ENCODE measurements around the gene CABLES2.

Gene CABLES2

DNA sequence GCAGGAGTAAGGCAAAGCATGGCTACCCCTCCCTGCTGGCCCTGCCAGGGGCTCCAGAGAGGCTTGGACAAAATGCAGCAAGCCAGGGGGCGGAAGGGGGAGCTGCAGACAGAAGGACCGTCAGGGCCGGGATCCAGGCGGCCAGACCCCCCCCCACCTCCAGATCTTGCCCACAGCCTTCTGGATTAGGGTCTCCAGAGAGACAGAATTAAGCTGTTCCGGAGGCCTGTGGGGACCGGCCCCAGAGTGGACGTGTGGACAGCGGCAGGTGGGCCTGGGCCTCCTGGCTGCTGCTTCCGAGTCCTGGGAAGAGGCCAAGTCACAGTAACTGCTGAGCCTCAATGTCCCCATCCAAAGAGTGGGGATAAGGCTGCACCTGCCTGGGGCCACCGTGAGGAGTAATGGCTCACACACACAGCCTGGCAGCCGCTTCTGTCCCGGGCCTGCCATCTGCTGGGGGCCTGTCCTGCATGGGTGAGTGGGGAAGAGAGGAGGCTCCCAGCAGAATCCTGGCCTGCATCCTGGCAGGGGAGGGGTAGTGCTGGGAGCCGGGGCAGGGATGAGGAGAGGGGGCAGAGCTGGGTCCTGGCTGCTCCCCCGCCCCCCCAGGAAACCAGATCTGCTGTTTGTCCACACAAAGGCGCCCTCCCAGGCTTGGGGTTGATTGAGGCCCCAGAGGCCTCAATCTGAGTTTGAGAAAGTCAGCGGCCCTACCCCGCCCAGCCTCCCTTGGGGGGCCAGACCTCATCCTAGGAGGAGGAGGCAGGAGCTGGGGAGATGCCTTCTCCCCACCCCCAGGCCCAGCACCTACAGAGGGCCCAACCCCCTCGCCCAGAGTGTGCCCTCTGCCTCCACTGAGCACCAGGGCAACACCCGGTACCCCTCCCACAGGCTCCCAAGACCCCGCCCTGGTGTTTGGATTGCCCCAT is 43.8 kb downstream of the CABLES2 start:
- Histone ChIP-seq H4K91ac (ENCODE audit: low read depth, low read length) (no peak overlapping the region), H3K4ac (ENCODE audit: low read depth, low read length) (peak overlapping the region; percentile 61), H3K79me2 (ENCODE audit: control insufficient read depth, insufficient read depth, low read length, poor library complexity) (peaks cover 57% of the 10 kb centered on the region), H3K4me3 (ENCODE audit: low read depth, low read length) (no peak overlapping the region), H3K9me3 (ENCODE audit: insufficient read depth, low read depth, low read length) (peaks cover 2% of the 10 kb centered on the region), H2AFZ (ENCODE audit: insufficient read depth, low read length, poor library complexity) (no peak overlapping the region), H4K8ac (ENCODE audit: low read depth, low read length) (no peak overlapping the region), H4K12ac (ENCODE audit: low read depth, low read length) (no peak overlapping the region), H3K27ac (ENCODE audit: low read depth, low read length) (peak overlapping the region; percentile 5), H3K36me3 (ENCODE audit: control insufficient read depth in 1 of 2, insufficient read depth in 2 of 2, low read length in 2 of 2) (peaks cover 26 to 32% of the 10 kb centered on the region in 2 experiments), H3K9ac (ENCODE audit: low read length) (no peak overlapping the region), H2BK120ac (ENCODE audit: insufficient read depth, low read length, poor library complexity) (no peak overlapping the region), H3K79me1 (ENCODE audit: low read length) (peaks cover 38% of the 10 kb centered on the region), H3K18ac (ENCODE audit: low read length) (no peak overlapping the region), H2BK12ac (ENCODE audit: low read length) (no peak overlapping the region), H2AK5ac (ENCODE audit: low read length) (no peak overlapping the region), H3K4me2 (ENCODE audit: low read length) (no peak overlapping the region), H3K27me3 (ENCODE audit: insufficient read depth, low read length) (no peaks in the 10 kb centered on the region), H3K23ac (ENCODE audit: low read length) (no peak overlapping the region), H3K14ac (ENCODE audit: low read length) (no peak overlapping the region), H3K4me1 (ENCODE audit: control insufficient read depth in 1 of 2, insufficient read depth in 2 of 2, low read length in 2 of 2) (peaks cover 50 to 64% of the 10 kb centered on the region in 2 experiments), H2BK5ac (ENCODE audit: low read depth, low read length, poor library complexity) (no peak overlapping the region)
- DNase-seq: no peak
- WGBS (ENCODE audit: extremely low coverage, insufficient coverage, insufficient read length): no CpG with 5 or more reads among the region's 20 CpGs

DNA sequence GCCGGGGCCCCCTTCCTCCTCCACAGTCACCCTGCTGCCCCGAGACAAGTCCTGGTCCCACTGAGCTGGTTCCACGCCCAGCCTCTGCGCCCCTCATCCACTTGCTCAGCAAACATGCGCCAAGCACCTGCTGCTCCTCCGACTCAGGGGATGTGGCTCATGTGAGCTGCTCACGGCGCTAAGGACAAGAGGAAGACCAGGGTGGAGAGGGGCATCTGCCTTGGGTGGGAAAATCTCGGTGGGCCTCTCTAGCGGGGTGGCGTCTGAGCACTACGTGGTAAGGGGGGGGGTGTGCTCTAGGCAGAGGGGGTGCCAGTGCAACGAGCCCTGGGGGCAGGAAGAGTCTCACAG is 44.5 kb downstream of the CABLES2 start:
- H3K79me2 ChIP-seq (ENCODE audit: control insufficient read depth, insufficient read depth, low read length, poor library complexity): peaks cover 63% of the 10 kb centered on the region
- no peak overlapping the region for H3K23ac ChIP-seq (ENCODE audit: low read length)
- H3K4me3 ChIP-seq (ENCODE audit: low read depth, low read length): no peak overlapping the region
- H3K9me3 ChIP-seq (ENCODE audit: insufficient read depth, low read depth, low read length): peaks cover 2% of the 10 kb centered on the region
- H4K12ac ChIP-seq (ENCODE audit: low read depth, low read length): no peak overlapping the region
- H2BK120ac ChIP-seq (ENCODE audit: insufficient read depth, low read length, poor library complexity): peak overlapping the region; percentile 54
- H4K8ac ChIP-seq (ENCODE audit: low read depth, low read length): no peak overlapping the region
- peak overlapping the region; percentile 31 for H3K4ac ChIP-seq (ENCODE audit: low read depth, low read length)
- no peak for DNase-seq
- no peak overlapping the region for H3K9ac ChIP-seq (ENCODE audit: low read length)
- no peak overlapping the region for H3K4me2 ChIP-seq (ENCODE audit: low read length)
- H3K18ac ChIP-seq (ENCODE audit: low read length): no peak overlapping the region
- H3K27me3 ChIP-seq (ENCODE audit: insufficient read depth, low read length): no peaks in the 10 kb centered on the region
- peaks cover 33 to 38% of the 10 kb centered on the region in 2 experiments for H3K36me3 ChIP-seq (ENCODE audit: control insufficient read depth in 1 of 2, insufficient read depth in 2 of 2, low read length in 2 of 2)
- no peak overlapping the region for H2BK12ac ChIP-seq (ENCODE audit: low read length)
- peak overlapping the region; percentile 28 for H4K91ac ChIP-seq (ENCODE audit: low read depth, low read length)
- peak overlapping the region; percentile 67 for H3K14ac ChIP-seq (ENCODE audit: low read length)
- peak overlapping the region; percentile 15 for H2AFZ ChIP-seq (ENCODE audit: insufficient read depth, low read length, poor library complexity)
- H2AK5ac ChIP-seq (ENCODE audit: low read length): peak overlapping the region; percentile 55
- H2BK5ac ChIP-seq (ENCODE audit: low read depth, low read length, poor library complexity): no peak overlapping the region
- H3K79me1 ChIP-seq (ENCODE audit: low read length): peaks cover 31% of the 10 kb centered on the region
- WGBS (ENCODE audit: extremely low coverage, insufficient coverage, insufficient read length): no CpG with 5 or more reads among the region's 13 CpGs
- H3K27ac ChIP-seq (ENCODE audit: low read depth, low read length): peak overlapping the region; percentile 75
- peaks cover 43 to 57% of the 10 kb centered on the region in 2 experiments for H3K4me1 ChIP-seq (ENCODE audit: control insufficient read depth in 1 of 2, insufficient read depth in 2 of 2, low read length in 2 of 2)

DNA sequence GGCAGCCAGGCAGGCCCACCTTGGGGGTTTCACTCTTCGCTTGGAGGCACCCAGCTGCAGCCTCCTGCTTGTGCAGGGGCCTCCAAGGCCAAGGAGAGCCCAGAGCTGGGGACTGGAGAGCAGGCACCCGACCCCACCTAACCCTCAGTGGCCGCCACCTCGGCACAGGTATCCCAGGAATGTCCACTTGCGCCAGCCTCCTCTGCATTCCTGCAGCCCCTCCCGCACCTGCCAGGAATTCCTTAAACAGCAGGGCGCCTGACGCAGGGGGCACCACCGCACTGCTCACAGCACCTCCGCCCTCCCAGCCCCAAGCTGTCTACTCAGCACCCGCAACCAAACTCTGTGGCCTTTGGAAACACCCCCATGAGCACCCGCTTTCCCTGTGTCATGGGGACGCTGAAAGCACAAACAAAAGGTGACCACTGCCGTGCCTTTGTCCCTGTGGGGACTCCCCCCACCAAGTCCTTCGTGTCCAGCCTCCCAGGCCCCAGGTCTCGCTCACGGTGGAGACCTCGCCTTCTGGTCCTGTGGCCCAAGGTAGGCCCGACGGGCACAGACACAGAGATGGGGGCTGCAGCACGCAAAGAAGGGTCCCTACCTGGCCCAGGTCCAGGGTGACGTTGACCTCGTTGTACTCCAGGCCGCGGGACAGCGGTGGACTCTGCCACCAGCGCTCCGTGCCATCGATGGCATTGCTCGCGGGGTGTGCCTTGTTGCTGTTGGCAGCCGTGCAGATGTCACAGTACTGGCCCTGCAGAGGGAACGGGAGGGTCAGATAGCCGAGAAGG is 45.1 kb downstream of the CABLES2 start:
- H3K4me2 ChIP-seq (ENCODE audit: low read length): peak overlapping the region; percentile 21
- H3K9me3 ChIP-seq (ENCODE audit: insufficient read depth, low read depth, low read length): peaks cover 2% of the 10 kb centered on the region
- H2BK120ac ChIP-seq (ENCODE audit: insufficient read depth, low read length, poor library complexity): peak overlapping the region; percentile 54
- H3K79me1 ChIP-seq (ENCODE audit: low read length): peaks cover 27% of the 10 kb centered on the region
- peak overlapping the region; percentile 41 for H4K8ac ChIP-seq (ENCODE audit: low read depth, low read length)
- H2AFZ ChIP-seq (ENCODE audit: insufficient read depth, low read length, poor library complexity): peak overlapping the region; percentile 15
- WGBS (ENCODE audit: extremely low coverage, insufficient coverage, insufficient read length): no CpG with 5 or more reads among the region's 34 CpGs
- H4K12ac ChIP-seq (ENCODE audit: low read depth, low read length): no peak overlapping the region
- H3K27ac ChIP-seq (ENCODE audit: low read depth, low read length): peak overlapping the region; percentile 90
- H3K27me3 ChIP-seq (ENCODE audit: insufficient read depth, low read length): no peaks in the 10 kb centered on the region
- peak overlapping the region; percentile 73 for H3K14ac ChIP-seq (ENCODE audit: low read length)
- H3K4me1 ChIP-seq (ENCODE audit: control insufficient read depth in 1 of 2, insufficient read depth in 2 of 2, low read length in 2 of 2): peaks cover 41 to 54% of the 10 kb centered on the region in 2 experiments
- peak; percentile 88 to 89 for DNase-seq
- H2BK12ac ChIP-seq (ENCODE audit: low read length): peak overlapping the region; percentile 81
- peak overlapping the region; percentile 31 for H3K4ac ChIP-seq (ENCODE audit: low read depth, low read length)
- H3K9ac ChIP-seq (ENCODE audit: low read length): no peak overlapping the region
- peak overlapping the region; percentile 55 for H3K18ac ChIP-seq (ENCODE audit: low read length)
- H2BK5ac ChIP-seq (ENCODE audit: low read depth, low read length, poor library complexity): peak overlapping the region; percentile 71
- peaks cover 38 to 43% of the 10 kb centered on the region in 2 experiments for H3K36me3 ChIP-seq (ENCODE audit: control insufficient read depth in 1 of 2, insufficient read depth in 2 of 2, low read length in 2 of 2)
- H3K4me3 ChIP-seq (ENCODE audit: low read depth, low read length): no peak overlapping the region
- H4K91ac ChIP-seq (ENCODE audit: low read depth, low read length): peak overlapping the region; percentile 69
- peak overlapping the region; percentile 55 for H2AK5ac ChIP-seq (ENCODE audit: low read length)
- peaks cover 66% of the 10 kb centered on the region for H3K79me2 ChIP-seq (ENCODE audit: control insufficient read depth, insufficient read depth, low read length, poor library complexity)
- H3K23ac ChIP-seq (ENCODE audit: low read length): no peak overlapping the region
